Caco-2 (cell line): ENCODE results near the gene SRM. TPM values are rescaled to one million over a fixed set of nuclear protein-coding genes. Genes with fewer than 3 reads are reported as not detected.
"Not testable (repeated sequence)": the region's sequence is repeated elsewhere in the genome, so short reads cannot be mapped to it uniquely, and the experiment has no call there.

Experiments used
- BruUV-seq: library from RNA; stranded (reverse); fragments of 400-500 nt; replicated peaks from 2 replicates; lab custom pipeline; 2021; lab: Mats Ljungman, UMichigan
- CTCF ChIA-PET: fragments of 300-600 bp; sonication (Branson Sonifier 250); formaldehyde crosslinking; loops from one replicate; lab custom pipeline; 2022; ENCODE audit warnings: antibody characterized with exemption; lab: Charles Lee
- POLR2A ChIA-PET: fragments of 300-600 bp; sonication (Branson Sonifier 250); formaldehyde crosslinking; loops from one replicate; lab custom pipeline; 2022; ENCODE audit warnings: antibody characterized with exemption; lab: Charles Lee
- DNase-seq, 2 experiments: peaks; one replicate each; pipeline versions ENCODE4 v3.0.0 to v3.0.0-alpha.2; 2020 to 2022
- H3K27me3 ChIP-seq: replicated peaks from 2 replicates; pipeline ENCODE4 v1.6.0; 2011; ENCODE audit warnings: low read length; ENCODE audit not compliant: control insufficient read depth, insufficient read depth
- H3K36me3 ChIP-seq: 2 replicates; pipeline ENCODE4 v1.5.1; 2011; ENCODE audit warnings: low read length; ENCODE audit not compliant: control insufficient read depth, insufficient read depth
- H3K4me1 ChIP-seq: fragments of 250-450 bp; sonication (Bioruptor Pico); 2 replicates; pipeline ENCODE4 v1.5.1; 2020; ENCODE audit warnings: mild to moderate bottlenecking
- H3K4me3 ChIP-seq: 2 replicates; pipeline ENCODE4 v1.5.1; 2011; ENCODE audit warnings: low read depth, mild to moderate bottlenecking, control low read depth, low read length
- H3K9me3 ChIP-seq: fragments of 250-450 bp; sonication (Bioruptor Pico); 2 replicates; pipeline ENCODE4 v1.5.1; 2020; ENCODE audit warnings: mild to moderate bottlenecking, moderate library complexity
- H3K27ac Mint-ChIP-seq: one replicate; pipeline ENCODE4 v1.8.0; 2022; ENCODE audit warnings: mixed read lengths; ENCODE audit not compliant: unreplicated experiment
- H3K27me3 Mint-ChIP-seq: one replicate; pipeline ENCODE4 v1.8.0; 2022; ENCODE audit warnings: mixed read lengths; ENCODE audit not compliant: insufficient read depth, unreplicated experiment
- H3K36me3 Mint-ChIP-seq: one replicate; pipeline ENCODE4 v1.8.0; 2022; ENCODE audit warnings: mild to moderate bottlenecking, mixed read lengths; ENCODE audit not compliant: insufficient read depth, unreplicated experiment
- H3K4me1 Mint-ChIP-seq: one replicate; pipeline ENCODE4 v1.8.0; 2022; ENCODE audit warnings: low read depth, mixed read lengths; ENCODE audit not compliant: unreplicated experiment
- H3K4me3 Mint-ChIP-seq: one replicate; pipeline ENCODE4 v1.8.0; 2022; ENCODE audit warnings: mild to moderate bottlenecking, moderate library complexity, mixed read lengths; ENCODE audit not compliant: unreplicated experiment
- H3K9me3 Mint-ChIP-seq: one replicate; pipeline ENCODE4 v1.8.0; 2022; ENCODE audit warnings: mixed read lengths; ENCODE audit not compliant: unreplicated experiment
- intact Hi-C: fragments of 100-400 bp; cut with micrococcal nuclease; formaldehyde crosslinking; loops from one replicate; pipeline ENCODE4 v1.10.0; 2022; ENCODE audit not compliant: unreplicated experiment
- total RNA-seq: library from RNA; stranded (reverse); gene quantifications from 2 replicates; pipeline ENCODE4 v1.2.3, GENCODE V29; 2022
- TF ChIP-seq, protein P1 (sequence below), 2 experiments: fragments of 200-600 bp in 1 of 2; IDR thresholded peaks; 1 replicate in 1 of 2; 2 replicates in 1 of 2; pipeline versions ENCODE4 v1.5.1 to v1.8.0; 2011 to 2022; ENCODE audit warnings: antibody characterized with exemption in 1 of 2, control low read depth in 1 of 2, inconsistent platforms in 1 of 2, low read depth in 1 of 2, low read length in 1 of 2, mild to moderate bottlenecking in 1 of 2, moderate library complexity in 1 of 2; ENCODE audit not compliant: insufficient read depth in 1 of 2, severe bottlenecking in 1 of 2, unreplicated experiment in 1 of 2

SRM gene
- total RNA-seq, 1 experiment from 2014 or later, result 125 TPM

DNA sequence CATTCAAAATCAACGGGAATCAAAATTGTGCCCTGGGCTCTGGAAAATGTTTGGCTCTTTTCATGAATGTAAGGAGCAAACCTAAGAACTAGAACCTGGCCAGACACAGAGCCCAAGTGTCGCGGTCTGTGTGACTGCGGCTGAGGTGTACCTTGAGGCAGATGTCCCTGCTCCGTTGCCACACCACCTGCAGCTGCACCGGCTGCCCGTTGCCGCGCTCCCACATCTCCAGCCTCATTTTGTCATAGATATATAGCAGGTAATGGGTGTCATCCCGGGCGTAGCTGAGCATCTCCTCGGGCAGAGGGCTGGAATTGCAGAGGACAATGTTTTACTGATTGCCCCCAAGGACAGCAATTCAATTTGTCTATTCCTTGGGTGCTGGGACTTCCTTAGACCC, 21.1 kb upstream of the SRM start:
- no peaks in the 10 kb centered on the region for H3K9me3 ChIP-seq
- Mint-ChIP-seq H3K4me1 (no peaks in the 10 kb centered on the region), H3K4me3 (no peak overlapping the region), H3K27me3 (no peaks in the 10 kb centered on the region), H3K9me3 (no peaks in the 10 kb centered on the region), H3K27ac (no peak overlapping the region), H3K36me3 (peaks cover 57% of the 10 kb centered on the region)
- H3K27me3 ChIP-seq, result no peaks in the 10 kb centered on the region
- intact Hi-C loops, result no loop called here
- DNase-seq, result no peak
- ChIA-PET CTCF (no interaction called here), POLR2A (interaction anchor here (0.5 kb wide), 1 partner anchor 16 kb away, joined by 4 read pairs; no protein-coding TSS in a partner anchor)
- peaks cover 2% of the 10 kb centered on the region; the same call in 1 of the 2 replicates for H3K36me3 ChIP-seq
- no TSS peak for BruUV-seq
- no peak overlapping the region for H3K4me3 ChIP-seq
- H3K4me1 ChIP-seq, result no peaks in the 10 kb centered on the region
- TF ChIP-seq, protein P1, sequence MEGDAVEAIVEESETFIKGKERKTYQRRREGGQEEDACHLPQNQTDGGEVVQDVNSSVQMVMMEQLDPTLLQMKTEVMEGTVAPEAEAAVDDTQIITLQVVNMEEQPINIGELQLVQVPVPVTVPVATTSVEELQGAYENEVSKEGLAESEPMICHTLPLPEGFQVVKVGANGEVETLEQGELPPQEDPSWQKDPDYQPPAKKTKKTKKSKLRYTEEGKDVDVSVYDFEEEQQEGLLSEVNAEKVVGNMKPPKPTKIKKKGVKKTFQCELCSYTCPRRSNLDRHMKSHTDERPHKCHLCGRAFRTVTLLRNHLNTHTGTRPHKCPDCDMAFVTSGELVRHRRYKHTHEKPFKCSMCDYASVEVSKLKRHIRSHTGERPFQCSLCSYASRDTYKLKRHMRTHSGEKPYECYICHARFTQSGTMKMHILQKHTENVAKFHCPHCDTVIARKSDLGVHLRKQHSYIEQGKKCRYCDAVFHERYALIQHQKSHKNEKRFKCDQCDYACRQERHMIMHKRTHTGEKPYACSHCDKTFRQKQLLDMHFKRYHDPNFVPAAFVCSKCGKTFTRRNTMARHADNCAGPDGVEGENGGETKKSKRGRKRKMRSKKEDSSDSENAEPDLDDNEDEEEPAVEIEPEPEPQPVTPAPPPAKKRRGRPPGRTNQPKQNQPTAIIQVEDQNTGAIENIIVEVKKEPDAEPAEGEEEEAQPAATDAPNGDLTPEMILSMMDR (IDR thresholded peaks at IDR 0.05; ENCODE audit: insufficient read depth in 1 of 2, low read depth in 1 of 2, low read length in 1 of 2, severe bottlenecking in 1 of 2, unreplicated experiment in 1 of 2), result no peak

GRCh38 chr1:11078631-11079030, 18.8 kb upstream of the SRM start:
- no peak overlapping the region for H3K4me3 ChIP-seq
- POLR2A ChIA-PET, result no interaction called here
- TF ChIP-seq, protein P1 (IDR thresholded peaks at IDR 0.05; ENCODE audit: insufficient read depth in 1 of 2, low read depth in 1 of 2, low read length in 1 of 2, severe bottlenecking in 1 of 2, unreplicated experiment in 1 of 2), result no peak
- Mint-ChIP-seq H3K9me3 (no peaks in the 10 kb centered on the region), H3K4me1 (no peaks in the 10 kb centered on the region), H3K27ac (no peak overlapping the region), H3K36me3 (peaks cover 63% of the 10 kb centered on the region), H3K4me3 (no peak overlapping the region), H3K27me3 (no peaks in the 10 kb centered on the region)
- no peaks in the 10 kb centered on the region for H3K9me3 ChIP-seq
- CTCF ChIA-PET, result interaction anchor here (0.8 kb wide), 1 partner anchor 41 kb away, joined by 3 read pairs; no protein-coding TSS in a partner anchor
- intact Hi-C loops, result no loop called here
- BruUV-seq, result no TSS peak
- H3K27me3 ChIP-seq, result no peaks in the 10 kb centered on the region
- H3K36me3 ChIP-seq, result peaks cover 2% of the 10 kb centered on the region; the same call in 1 of the 2 replicates
- H3K4me1 ChIP-seq, result no peaks in the 10 kb centered on the region
- no peak for DNase-seq

DNA sequence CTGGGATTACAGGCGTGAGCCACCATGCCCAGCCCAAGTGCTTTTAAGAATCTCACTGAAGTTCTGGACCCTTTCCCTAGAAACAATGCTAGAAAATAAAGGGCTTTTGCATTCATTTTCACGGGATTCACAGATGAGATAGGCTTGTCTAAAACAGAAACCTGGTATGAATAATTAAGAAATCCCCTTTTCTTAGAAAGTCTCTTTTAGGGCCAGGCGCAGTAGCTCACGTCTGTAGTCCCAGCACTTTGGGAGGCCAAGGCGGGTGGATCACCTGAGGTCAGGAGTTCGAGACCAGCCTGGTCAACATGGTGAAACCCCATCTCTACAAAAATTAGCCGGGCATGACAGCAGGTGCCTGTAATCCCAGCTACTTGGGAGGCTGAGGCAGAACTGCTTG, 13.6 kb upstream of the SRM start:
- H3K4me3 ChIP-seq, H3K36me3 ChIP-seq, H3K4me1 Mint-ChIP-seq, H3K9me3 ChIP-seq, H3K4me3 Mint-ChIP-seq, BruUV-seq, H3K9me3 Mint-ChIP-seq, H3K4me1 ChIP-seq, H3K27ac Mint-ChIP-seq, H3K27me3 ChIP-seq, POLR2A ChIA-PET, CTCF ChIA-PET, intact Hi-C loops, H3K27me3 Mint-ChIP-seq: not testable (repeated sequence)
- peaks cover 65% of the 10 kb centered on the region for H3K36me3 Mint-ChIP-seq
- DNase-seq, result peak in 1 of 2 experiments; percentile 2
